ENCODE data around the gene RANBP9.

The RANBP9 gene

GRCh38 chr6:13711733-13712598 is at the start of gene RANBP9:
Gene RANBP9 (minus strand): TSS chr6:13711835. CDS start chr6:13711505, 330 bp downstream.
- no peak for DNase-seq (ENCODE audit: low read depth)

- no peak for DNase-seq (ENCODE audit: low read depth)
Observed at GRCh38 chr6:13760307-13761304, 49.0 kb upstream of the RANBP9 start.

- no peak for DNase-seq (ENCODE audit: low read depth)
Observed at GRCh38 chr6:13759025-13759424, 47.4 kb upstream of the RANBP9 start.

GRCh38 chr6:13754644-13755043 is 43.0 kb upstream of the RANBP9 start:
- no peak for DNase-seq (ENCODE audit: low read depth)

GRCh38 chr6:13743736-13744127 is 32.1 kb upstream of the RANBP9 start:
- no peak for DNase-seq (ENCODE audit: low read depth)

GRCh38 chr6:13742961-13743735 is 31.5 kb upstream of the RANBP9 start:
- DNase-seq (ENCODE audit: low read depth) = no peak

GRCh38 chr6:13741365-13741764 is 29.7 kb upstream of the RANBP9 start:
- no peak for DNase-seq (ENCODE audit: low read depth)

- DNase-seq (ENCODE audit: low read depth) = no peak
Observed at GRCh38 chr6:13735031-13735430, 23.4 kb upstream of the RANBP9 start.

- DNase-seq (ENCODE audit: low read depth) = no peak
Observed at GRCh38 chr6:13733178-13733887, 21.7 kb upstream of the RANBP9 start.

GRCh38 chr6:13730704-13731103 is 19.1 kb upstream of the RANBP9 start:
- no peak for DNase-seq (ENCODE audit: low read depth)

GRCh38 chr6:13729891-13730290 is 18.3 kb upstream of the RANBP9 start:
- DNase-seq (ENCODE audit: low read depth) = no peak

- DNase-seq (ENCODE audit: low read depth) = no peak
Observed at GRCh38 chr6:13725570-13725969, 13.9 kb upstream of the RANBP9 start.

GRCh38 chr6:13725052-13725451 is 13.4 kb upstream of the RANBP9 start:
- no peak for DNase-seq (ENCODE audit: low read depth)

GRCh38 chr6:13724182-13724581 is 12.5 kb upstream of the RANBP9 start:
- DNase-seq (ENCODE audit: low read depth) = no peak

GRCh38 chr6:13722880-13723279 is 11.2 kb upstream of the RANBP9 start:
- DNase-seq (ENCODE audit: low read depth) = no peak

- no peak for DNase-seq (ENCODE audit: low read depth)
Observed at GRCh38 chr6:13718123-13718458, 6.5 kb upstream of the RANBP9 start.

- DNase-seq (ENCODE audit: low read depth) = no peak
Observed at GRCh38 chr6:13716955-13717295, 5.3 kb upstream of the RANBP9 start.

- DNase-seq (ENCODE audit: low read depth) = no peak
Observed at GRCh38 chr6:13716225-13716954, 4.8 kb upstream of the RANBP9 start.

GRCh38 chr6:13715444-13715883 is 3.8 kb upstream of the RANBP9 start:
- DNase-seq (ENCODE audit: low read depth) = no peak

GRCh38 chr6:13712599-13712898 is 914 bp upstream of the RANBP9 start:
- no peak for DNase-seq (ENCODE audit: low read depth)

- no peak for DNase-seq (ENCODE audit: low read depth)
Observed at GRCh38 chr6:13711324-13711732, 307 bp downstream of the RANBP9 start.

Data from non-pigmented ciliary epithelial cell (primary cell).